RWPE2 (cell line): ENCODE measurements around the gene MALRD1.

Experiments
- ATAC-seq: fragments of 200-7000 bp; cut with Tn5 transposase; 3 replicates; pipeline ENCODE4 v1.9.1; 2021; ENCODE audit warnings: low read depth
- DNase-seq: peaks from one replicate; pipeline ENCODE4 v3.0.0-alpha.2; 2020; ENCODE audit warnings: low spot score
- H3K27ac ChIP-seq: fragments of 450-650 bp; 2 replicates; pipeline ENCODE4 v1.5.1; 2017; ENCODE audit warnings: mild to moderate bottlenecking; ENCODE audit not compliant: poor library complexity, severe bottlenecking
- H3K27me3 ChIP-seq: fragments of 250-450 bp; sonication (Bioruptor Pico); 2 replicates; pipeline ENCODE4 v1.5.1; 2021; ENCODE audit warnings: mild to moderate bottlenecking, moderate library complexity; ENCODE audit not compliant: insufficient read depth, poor library complexity, severe bottlenecking
- H3K36me3 ChIP-seq: fragments of 250-450 bp; sonication (Bioruptor Pico); 2 replicates; pipeline ENCODE4 v1.5.1; 2020; ENCODE audit warnings: low read depth, mild to moderate bottlenecking, moderate library complexity
- H3K4me1 ChIP-seq: fragments of 250-450 bp; sonication (Bioruptor Pico); 2 replicates; pipeline ENCODE4 v1.5.1; 2021; ENCODE audit warnings: mild to moderate bottlenecking, moderate library complexity; ENCODE audit not compliant: insufficient read depth, poor library complexity, severe bottlenecking
- H3K4me3 ChIP-seq: fragments of 250-450 bp; sonication (Bioruptor Pico); 2 replicates; pipeline ENCODE4 v1.5.1; 2021; ENCODE audit warnings: mild to moderate bottlenecking, moderate library complexity; ENCODE audit not compliant: severe bottlenecking
- H3K9me3 ChIP-seq: fragments of 250-450 bp; sonication (Bioruptor Pico); 2 replicates; pipeline ENCODE4 v1.5.1; 2021; ENCODE audit warnings: mild to moderate bottlenecking, moderate library complexity; ENCODE audit not compliant: severe bottlenecking
- TF ChIP-seq, protein P1 (sequence below): fragments of 450-650 bp; IDR thresholded peaks from one replicate; pipeline ENCODE4 v1.5.1; 2017; ENCODE audit warnings: mild to moderate bottlenecking, moderate library complexity; ENCODE audit not compliant: poor library complexity, severe bottlenecking

The MALRD1 gene

DNA sequence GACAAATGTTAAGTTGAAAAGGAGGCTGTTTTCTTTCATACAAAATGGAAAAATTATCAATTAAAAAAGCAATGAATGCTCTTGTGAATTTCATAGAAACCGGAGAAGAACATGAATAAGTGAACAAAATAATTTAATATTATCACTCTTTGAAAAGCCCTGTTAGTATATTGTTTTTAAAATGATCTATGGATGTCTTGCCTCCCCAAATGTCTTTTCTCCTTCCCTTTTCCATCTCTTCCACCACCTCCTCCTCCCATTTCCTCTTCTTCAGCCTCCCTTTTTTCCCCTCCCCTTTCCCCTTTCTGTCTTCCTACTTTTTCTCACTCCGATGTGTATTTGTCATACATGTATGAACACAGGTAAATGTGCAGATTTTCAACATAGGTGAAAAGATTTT, 234.7 kb downstream of the MALRD1 start:
- no peak for DNase-seq
- Histone ChIP-seq H3K4me3 (no peak overlapping the region), H3K9me3 (no peaks in the 10 kb centered on the region), H3K27me3 (no peaks in the 10 kb centered on the region), H3K36me3 (no peaks in the 10 kb centered on the region), H3K27ac (no peak overlapping the region), H3K4me1 (no peaks in the 10 kb centered on the region)
- no peak for ATAC-seq
- TF ChIP-seq, protein P1, sequence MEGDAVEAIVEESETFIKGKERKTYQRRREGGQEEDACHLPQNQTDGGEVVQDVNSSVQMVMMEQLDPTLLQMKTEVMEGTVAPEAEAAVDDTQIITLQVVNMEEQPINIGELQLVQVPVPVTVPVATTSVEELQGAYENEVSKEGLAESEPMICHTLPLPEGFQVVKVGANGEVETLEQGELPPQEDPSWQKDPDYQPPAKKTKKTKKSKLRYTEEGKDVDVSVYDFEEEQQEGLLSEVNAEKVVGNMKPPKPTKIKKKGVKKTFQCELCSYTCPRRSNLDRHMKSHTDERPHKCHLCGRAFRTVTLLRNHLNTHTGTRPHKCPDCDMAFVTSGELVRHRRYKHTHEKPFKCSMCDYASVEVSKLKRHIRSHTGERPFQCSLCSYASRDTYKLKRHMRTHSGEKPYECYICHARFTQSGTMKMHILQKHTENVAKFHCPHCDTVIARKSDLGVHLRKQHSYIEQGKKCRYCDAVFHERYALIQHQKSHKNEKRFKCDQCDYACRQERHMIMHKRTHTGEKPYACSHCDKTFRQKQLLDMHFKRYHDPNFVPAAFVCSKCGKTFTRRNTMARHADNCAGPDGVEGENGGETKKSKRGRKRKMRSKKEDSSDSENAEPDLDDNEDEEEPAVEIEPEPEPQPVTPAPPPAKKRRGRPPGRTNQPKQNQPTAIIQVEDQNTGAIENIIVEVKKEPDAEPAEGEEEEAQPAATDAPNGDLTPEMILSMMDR = no peak

DNA sequence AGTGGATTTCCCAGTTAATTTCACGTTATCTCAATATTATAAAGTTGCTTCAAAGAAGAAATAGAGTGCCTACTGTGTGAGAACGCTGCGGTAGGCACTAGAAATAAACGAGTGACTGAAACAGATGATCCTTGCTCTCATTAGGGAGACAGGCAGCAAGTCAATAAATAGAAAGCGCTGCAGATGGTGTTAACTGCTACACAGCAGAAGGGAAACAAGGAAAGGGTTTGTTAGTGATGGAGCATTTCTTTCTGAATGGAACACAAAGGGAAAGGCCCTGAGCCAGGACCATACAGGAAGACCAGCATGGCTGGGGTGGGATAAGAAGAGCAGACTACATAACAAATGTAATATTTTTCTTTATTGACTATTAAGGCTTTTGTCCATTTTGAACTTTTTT, 235.2 kb downstream of the MALRD1 start:
- TF ChIP-seq, protein P1 = no peak
- Histone ChIP-seq H3K9me3 (no peaks in the 10 kb centered on the region), H3K27ac (no peak overlapping the region), H3K4me1 (no peaks in the 10 kb centered on the region), H3K27me3 (no peaks in the 10 kb centered on the region), H3K36me3 (no peaks in the 10 kb centered on the region), H3K4me3 (no peak overlapping the region)
- ATAC-seq (no peak), DNase-seq (no peak)

GRCh38 chr10:19290770-19291169, 242.2 kb downstream of the MALRD1 start:
- no peaks in the 10 kb centered on the region for H3K9me3 ChIP-seq
- ATAC-seq (no peak), DNase-seq (no peak)
- H3K4me1 ChIP-seq = no peaks in the 10 kb centered on the region
- no peak overlapping the region for H3K27ac ChIP-seq
- H3K27me3 ChIP-seq = no peaks in the 10 kb centered on the region
- H3K36me3 ChIP-seq = no peaks in the 10 kb centered on the region
- no peak overlapping the region for H3K4me3 ChIP-seq
- TF ChIP-seq, protein P1 = no peak

DNA sequence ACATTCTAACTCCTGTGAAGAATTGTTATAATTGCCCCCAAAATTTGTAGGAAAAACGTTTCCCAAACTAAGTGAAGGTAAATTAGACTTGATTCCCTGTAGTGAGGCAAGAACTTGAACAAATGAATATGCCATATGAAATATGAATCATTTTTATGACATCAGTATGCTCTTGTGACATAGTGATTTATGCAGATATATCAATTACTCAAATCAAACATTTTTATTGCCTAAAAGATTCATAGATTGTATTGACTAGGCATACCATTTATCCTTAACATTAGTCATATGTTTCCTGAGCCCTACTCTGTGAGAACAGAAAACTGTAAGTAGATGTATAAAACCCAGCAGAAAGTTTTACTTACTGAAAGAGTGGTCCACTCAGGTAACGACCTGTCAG, 245.6 kb downstream of the MALRD1 start:
- Histone ChIP-seq H3K9me3 (no peaks in the 10 kb centered on the region), H3K27ac (no peak overlapping the region), H3K4me3 (no peak overlapping the region), H3K27me3 (no peaks in the 10 kb centered on the region), H3K36me3 (no peaks in the 10 kb centered on the region), H3K4me1 (no peaks in the 10 kb centered on the region)
- ATAC-seq = no peak
- DNase-seq = no peak
- TF ChIP-seq, protein P1 = no peak

DNA sequence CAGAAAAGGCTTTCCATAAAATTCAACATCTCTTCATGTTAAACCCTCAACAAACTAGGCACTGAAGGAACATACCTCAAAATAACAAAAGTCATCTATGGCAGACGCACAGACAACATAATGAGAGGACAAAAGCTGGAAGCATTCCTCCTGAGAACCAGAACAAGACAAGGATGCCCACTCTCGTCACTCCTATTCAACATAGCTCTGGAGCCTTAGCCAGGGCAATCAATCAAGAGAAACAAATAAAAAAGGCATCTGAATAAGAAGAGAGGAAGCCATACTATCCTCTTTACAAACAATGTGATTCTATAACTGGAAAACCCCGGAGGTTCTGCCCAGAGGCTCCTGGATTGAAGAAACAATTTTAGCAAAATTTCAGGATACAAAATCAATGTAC, 251.0 kb downstream of the MALRD1 start:
- ATAC-seq (no peak), DNase-seq (no peak)
- H3K9me3 ChIP-seq = no peaks in the 10 kb centered on the region
- H3K27me3 ChIP-seq = no peaks in the 10 kb centered on the region
- H3K4me3 ChIP-seq = no peak overlapping the region
- H3K36me3 ChIP-seq = no peaks in the 10 kb centered on the region
- TF ChIP-seq, protein P1 = no peak
- H3K27ac ChIP-seq = no peak overlapping the region
- H3K4me1 ChIP-seq = peaks cover 11% of the 10 kb centered on the region
